Measurements from ENCODE around the gene CRIM1.

Gene CRIM1

DNA sequence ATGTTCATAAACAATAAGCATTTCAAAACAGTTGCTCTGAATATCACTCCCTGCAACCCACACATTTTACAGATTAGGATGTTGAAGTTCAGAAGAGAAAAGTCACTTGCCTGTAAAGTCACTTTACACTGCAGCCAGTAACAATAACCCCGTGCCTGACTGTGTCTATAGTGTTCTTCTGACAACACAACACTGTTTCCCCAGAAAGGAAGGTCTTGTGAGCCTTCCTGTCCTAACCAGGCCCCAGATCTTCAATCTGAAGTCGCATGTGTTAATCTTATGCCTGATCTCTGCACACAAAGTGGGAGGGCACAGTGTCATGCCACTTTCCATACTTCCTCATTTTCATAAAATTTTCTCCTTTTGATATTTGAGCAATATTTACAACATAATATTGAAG lies 122.2 kb downstream of the CRIM1 start:
- TF ChIP-seq TEAD4 (IDR thresholded peaks at IDR 0.05): no peak
- TF ChIP-seq, protein P1, sequence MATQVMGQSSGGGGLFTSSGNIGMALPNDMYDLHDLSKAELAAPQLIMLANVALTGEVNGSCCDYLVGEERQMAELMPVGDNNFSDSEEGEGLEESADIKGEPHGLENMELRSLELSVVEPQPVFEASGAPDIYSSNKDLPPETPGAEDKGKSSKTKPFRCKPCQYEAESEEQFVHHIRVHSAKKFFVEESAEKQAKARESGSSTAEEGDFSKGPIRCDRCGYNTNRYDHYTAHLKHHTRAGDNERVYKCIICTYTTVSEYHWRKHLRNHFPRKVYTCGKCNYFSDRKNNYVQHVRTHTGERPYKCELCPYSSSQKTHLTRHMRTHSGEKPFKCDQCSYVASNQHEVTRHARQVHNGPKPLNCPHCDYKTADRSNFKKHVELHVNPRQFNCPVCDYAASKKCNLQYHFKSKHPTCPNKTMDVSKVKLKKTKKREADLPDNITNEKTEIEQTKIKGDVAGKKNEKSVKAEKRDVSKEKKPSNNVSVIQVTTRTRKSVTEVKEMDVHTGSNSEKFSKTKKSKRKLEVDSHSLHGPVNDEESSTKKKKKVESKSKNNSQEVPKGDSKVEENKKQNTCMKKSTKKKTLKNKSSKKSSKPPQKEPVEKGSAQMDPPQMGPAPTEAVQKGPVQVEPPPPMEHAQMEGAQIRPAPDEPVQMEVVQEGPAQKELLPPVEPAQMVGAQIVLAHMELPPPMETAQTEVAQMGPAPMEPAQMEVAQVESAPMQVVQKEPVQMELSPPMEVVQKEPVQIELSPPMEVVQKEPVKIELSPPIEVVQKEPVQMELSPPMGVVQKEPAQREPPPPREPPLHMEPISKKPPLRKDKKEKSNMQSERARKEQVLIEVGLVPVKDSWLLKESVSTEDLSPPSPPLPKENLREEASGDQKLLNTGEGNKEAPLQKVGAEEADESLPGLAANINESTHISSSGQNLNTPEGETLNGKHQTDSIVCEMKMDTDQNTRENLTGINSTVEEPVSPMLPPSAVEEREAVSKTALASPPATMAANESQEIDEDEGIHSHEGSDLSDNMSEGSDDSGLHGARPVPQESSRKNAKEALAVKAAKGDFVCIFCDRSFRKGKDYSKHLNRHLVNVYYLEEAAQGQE (IDR thresholded peaks at IDR 0.05; ENCODE audit: low read depth): no peak
- TF ChIP-seq FOXM1 (IDR thresholded peaks at IDR 0.05; ENCODE audit: borderline replicate concordance, low read depth): no peak
- TF ChIP-seq, protein P2, sequence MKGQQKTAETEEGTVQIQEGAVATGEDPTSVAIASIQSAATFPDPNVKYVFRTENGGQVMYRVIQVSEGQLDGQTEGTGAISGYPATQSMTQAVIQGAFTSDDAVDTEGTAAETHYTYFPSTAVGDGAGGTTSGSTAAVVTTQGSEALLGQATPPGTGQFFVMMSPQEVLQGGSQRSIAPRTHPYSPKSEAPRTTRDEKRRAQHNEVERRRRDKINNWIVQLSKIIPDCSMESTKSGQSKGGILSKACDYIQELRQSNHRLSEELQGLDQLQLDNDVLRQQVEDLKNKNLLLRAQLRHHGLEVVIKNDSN (IDR thresholded peaks at IDR 0.05): no peak
- no peak for TF ChIP-seq CREB1 (IDR thresholded peaks at IDR 0.05; ENCODE audit: low read depth)
- no peak for TF ChIP-seq ZBTB7A (IDR thresholded peaks at IDR 0.05; ENCODE audit: low read depth)
- no peak for TF ChIP-seq RAD21 (IDR thresholded peaks at IDR 0.05; ENCODE audit: low read depth)
- TF ChIP-seq CEBPB (IDR thresholded peaks at IDR 0.05): no peak

DNA sequence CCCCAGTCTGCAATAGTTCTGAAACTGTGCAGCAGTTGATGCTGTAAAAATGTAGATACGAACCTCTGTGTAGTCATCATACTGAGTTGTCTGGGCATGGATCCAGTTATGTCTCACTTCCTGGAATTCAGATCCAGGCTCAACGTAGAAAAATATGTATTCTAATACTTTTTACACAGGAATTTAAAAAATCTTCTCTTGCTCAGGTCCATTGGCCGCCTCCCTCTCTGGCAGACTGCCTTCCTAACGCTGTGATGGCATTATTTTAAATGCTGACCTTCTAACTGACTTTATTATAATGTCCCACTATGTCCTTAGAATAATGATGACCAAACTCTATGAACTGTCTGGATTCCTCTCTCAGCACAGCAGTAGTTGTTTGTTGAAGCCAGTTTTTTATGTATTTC lies 122.8 kb downstream of the CRIM1 start:
- TF ChIP-seq NFIC (IDR thresholded peaks at IDR 0.05) (no peak), EGR1 (IDR thresholded peaks at IDR 0.05) (no peak), CREB1 (IDR thresholded peaks at IDR 0.05; ENCODE audit: low read depth) (no peak), ZBTB7A (IDR thresholded peaks at IDR 0.05; ENCODE audit: low read depth) (no peak), TAF1 (IDR thresholded peaks at IDR 0.05; ENCODE audit: low read depth) (no peak), CEBPB (IDR thresholded peaks at IDR 0.05) (no peak), RAD21 (IDR thresholded peaks at IDR 0.05; ENCODE audit: low read depth) (no peak), FOXM1 (IDR thresholded peaks at IDR 0.05; ENCODE audit: borderline replicate concordance, low read depth) (no peak), TCF12 (IDR thresholded peaks at IDR 0.05; ENCODE audit: low read depth) (no peak), TEAD4 (IDR thresholded peaks at IDR 0.05) (no peak), YY1 (IDR thresholded peaks at IDR 0.05; ENCODE audit: low read depth) (no peak), EP300 (IDR thresholded peaks at IDR 0.05; ENCODE audit: borderline replicate concordance) (no peak)
- TF ChIP-seq, protein P3, sequence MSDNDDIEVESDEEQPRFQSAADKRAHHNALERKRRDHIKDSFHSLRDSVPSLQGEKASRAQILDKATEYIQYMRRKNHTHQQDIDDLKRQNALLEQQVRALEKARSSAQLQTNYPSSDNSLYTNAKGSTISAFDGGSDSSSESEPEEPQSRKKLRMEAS (IDR thresholded peaks at IDR 0.05): no peak
- TF ChIP-seq, protein P2 (IDR thresholded peaks at IDR 0.05): no peak
- TF ChIP-seq, protein P1 (IDR thresholded peaks at IDR 0.05; ENCODE audit: low read depth): no peak

DNA sequence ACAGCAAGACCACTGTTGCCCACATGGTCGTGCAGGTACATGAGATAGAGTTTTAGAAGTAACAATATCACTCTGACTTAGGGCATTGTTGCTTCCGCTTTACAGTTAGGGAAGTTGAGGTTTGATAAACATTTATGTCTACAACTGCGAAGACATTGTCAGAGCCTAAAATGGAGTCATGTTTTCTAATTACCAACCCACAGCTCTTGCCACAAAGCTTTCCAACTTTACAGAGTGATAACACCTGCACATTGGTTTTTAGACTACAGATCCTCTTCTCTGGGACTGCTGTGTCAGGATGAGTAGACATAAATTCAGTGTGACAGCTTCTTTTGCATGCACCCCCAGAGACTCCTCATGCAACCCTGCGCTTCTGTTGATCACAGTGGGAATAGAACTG lies 123.4 kb downstream of the CRIM1 start:
- TF ChIP-seq, protein P3 (IDR thresholded peaks at IDR 0.05): no peak
- TF ChIP-seq, protein P2 (IDR thresholded peaks at IDR 0.05): no peak
- no peak for TF ChIP-seq CEBPB (IDR thresholded peaks at IDR 0.05)
- TF ChIP-seq TCF12 (IDR thresholded peaks at IDR 0.05; ENCODE audit: low read depth): no peak

DNA sequence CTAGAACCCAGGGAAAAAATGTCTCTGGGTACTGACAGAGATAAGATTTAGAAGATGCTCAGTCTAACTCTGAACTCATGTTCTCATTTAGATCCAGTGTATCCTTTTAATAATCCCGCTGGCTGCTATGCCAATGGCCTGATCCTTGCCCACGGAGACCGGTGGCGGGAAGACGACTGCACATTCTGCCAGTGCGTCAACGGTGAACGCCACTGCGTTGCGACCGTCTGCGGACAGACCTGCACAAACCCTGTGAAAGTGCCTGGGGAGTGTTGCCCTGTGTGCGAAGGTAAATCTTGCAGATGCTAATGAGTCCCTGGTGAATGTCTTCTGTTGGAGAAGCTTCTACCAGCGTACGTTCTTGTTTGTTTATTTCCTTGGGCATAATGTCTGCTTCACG lies 123.8 kb downstream of the CRIM1 start:
- no peak for TF ChIP-seq NFIC (IDR thresholded peaks at IDR 0.05)
- TF ChIP-seq, protein P1 (IDR thresholded peaks at IDR 0.05; ENCODE audit: low read depth): no peak
- TF ChIP-seq CREB1 (IDR thresholded peaks at IDR 0.05; ENCODE audit: low read depth): no peak
- no peak for TF ChIP-seq RAD21 (IDR thresholded peaks at IDR 0.05; ENCODE audit: low read depth)
- no peak for TF ChIP-seq YY1 (IDR thresholded peaks at IDR 0.05; ENCODE audit: low read depth)
- no peak for TF ChIP-seq CEBPB (IDR thresholded peaks at IDR 0.05)
- TF ChIP-seq, protein P3 (IDR thresholded peaks at IDR 0.05): no peak
- TF ChIP-seq, protein P2 (IDR thresholded peaks at IDR 0.05): no peak
- TF ChIP-seq EP300 (IDR thresholded peaks at IDR 0.05; ENCODE audit: borderline replicate concordance): no peak
- TF ChIP-seq TEAD4 (IDR thresholded peaks at IDR 0.05): no peak
- TF ChIP-seq TAF1 (IDR thresholded peaks at IDR 0.05; ENCODE audit: low read depth): no peak
- no peak for TF ChIP-seq FOXM1 (IDR thresholded peaks at IDR 0.05; ENCODE audit: borderline replicate concordance, low read depth)
- TF ChIP-seq EGR1 (IDR thresholded peaks at IDR 0.05): no peak
- no peak for TF ChIP-seq TCF12 (IDR thresholded peaks at IDR 0.05; ENCODE audit: low read depth)
- TF ChIP-seq ZBTB7A (IDR thresholded peaks at IDR 0.05; ENCODE audit: low read depth): no peak
